ENCODE data around the gene NEK11.

The NEK11 gene

DNA sequence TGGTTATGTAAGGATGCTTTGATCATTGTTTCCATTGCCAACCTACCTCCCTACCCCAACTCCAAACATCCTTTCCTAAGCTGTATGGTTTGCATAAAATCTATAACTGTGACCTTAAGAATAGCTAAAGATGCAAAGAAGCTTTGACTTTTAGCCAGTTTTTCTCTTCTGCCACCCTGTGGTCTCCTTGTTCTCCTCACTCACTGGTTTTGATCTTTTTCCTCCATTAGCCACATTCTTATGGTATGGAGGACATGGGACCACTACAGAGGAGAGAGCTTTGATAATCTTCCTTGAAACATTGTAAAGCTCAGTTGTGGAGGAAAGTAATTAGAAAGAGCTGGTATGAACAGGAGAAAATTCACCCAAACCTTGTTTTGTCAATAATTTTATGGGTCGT is 115.9 kb downstream of the NEK11 start:
- DNase-seq, result no peak

DNA sequence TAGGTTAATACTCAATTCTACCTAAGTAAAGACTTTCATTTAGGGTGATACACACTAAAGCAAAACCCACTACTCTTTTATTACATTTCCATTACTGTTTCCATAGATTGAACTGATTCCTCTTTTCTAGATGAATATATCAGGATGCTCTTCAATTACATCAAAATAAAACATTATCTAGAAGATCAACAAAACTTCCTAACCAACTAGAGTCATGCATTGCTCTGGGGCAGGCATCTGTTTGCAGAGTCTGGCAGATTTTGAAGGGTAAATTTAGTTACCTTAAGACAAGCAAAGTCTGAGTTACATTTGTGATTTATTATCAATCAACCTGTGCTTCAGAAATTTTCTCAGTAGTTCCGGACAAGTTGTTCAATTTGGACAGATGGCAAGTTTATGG is 117.1 kb downstream of the NEK11 start:
- no peak for DNase-seq

DNA sequence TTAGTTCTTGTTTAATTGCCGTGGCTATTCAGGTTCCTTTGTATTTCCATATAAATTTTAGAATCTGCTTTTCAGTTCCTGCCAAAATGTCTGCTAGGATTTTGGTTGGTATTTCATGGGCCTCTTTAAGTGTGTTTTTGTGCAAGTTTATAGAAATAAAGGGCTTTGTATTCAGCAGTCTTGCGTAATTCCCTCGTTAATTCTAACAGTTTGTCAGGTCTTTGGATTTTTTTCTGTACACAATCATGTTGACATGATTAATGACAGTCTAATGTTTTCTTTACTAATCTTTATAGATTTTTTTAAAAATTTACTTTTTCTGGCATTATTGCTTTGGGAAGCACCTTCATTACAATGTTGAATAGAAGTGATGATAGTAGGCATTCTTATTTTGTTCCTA is 120.9 kb downstream of the NEK11 start:
- peak; percentile 6 for DNase-seq

DNA sequence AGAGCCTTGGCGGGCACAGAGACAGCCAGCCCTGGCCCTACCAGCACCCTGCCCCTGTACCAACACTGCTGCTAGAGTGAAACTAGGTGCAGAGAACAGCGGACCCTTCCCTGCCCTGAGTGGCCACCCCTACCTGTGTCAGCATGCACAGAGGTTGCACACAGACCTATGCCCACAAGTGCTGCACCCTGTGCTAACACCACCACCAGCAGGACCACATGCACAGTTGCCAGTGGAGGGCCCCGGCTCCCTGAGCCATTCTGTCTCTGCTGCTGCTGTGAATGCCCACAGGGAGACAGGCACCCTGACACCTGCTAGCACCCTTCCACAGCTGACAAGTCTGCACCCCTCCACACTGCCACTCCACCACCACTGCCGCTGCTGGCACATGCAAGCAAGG is 131.8 kb downstream of the NEK11 start:
- DNase-seq, result no peak

DNA sequence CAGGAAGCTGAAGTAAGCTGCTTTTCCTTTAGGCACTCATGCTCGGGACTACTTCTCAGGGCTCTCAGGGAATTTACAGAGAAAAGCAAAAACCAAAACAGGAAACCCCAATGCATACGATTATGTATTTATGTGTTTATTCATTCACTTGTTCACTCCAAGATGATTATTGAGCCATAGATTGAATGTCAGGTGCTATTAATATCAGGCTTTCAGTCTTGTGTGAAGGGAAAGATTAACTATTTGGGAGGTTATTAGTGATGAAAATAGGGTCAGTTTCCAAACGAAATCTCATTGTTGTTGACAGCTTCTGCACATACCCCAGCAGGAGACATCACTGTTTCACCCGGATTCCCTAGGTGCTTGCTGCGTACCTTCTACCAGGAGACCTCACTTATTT is 135.8 kb downstream of the NEK11 start:
- no peak for DNase-seq

DNA sequence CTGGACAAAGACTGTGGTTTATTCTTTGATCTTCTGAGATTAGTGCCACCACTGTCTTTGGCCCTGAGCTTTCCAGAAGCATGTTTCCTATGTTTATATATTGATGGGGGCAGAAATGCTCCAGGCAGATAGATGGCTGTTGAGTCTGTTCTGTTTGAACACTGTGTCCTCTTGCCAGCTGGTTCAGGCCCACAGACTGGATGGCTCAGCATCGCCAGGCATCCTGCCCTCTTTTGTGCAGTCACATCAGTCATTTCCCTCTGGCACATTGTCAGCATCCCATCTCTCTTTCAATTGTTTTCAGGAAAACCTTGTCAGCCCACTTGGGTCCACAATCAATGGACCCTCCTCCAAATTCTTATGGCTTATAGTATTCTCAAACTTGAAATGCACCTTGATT is 141.2 kb downstream of the NEK11 start:
- DNase-seq, result no peak

DNA sequence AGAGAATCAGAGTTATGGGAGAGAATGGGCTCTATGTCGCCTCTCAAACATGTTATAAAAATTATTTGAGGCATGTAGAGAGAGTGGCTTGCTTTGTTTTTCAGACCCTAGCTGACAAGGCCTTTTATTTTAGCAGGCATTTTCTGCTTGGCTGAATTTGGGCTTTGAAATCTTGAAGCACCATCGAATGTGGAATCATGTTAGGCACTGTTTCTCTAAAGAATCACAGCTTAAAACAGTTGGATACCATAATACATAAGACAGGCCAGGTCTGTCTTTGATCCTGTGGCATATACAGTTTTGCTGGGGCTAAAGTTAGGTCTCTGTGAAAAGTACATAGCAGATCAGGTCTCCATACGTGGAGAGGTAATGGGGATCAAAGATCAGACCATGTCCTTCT is 142.7 kb downstream of the NEK11 start:
- no peak for DNase-seq

DNA sequence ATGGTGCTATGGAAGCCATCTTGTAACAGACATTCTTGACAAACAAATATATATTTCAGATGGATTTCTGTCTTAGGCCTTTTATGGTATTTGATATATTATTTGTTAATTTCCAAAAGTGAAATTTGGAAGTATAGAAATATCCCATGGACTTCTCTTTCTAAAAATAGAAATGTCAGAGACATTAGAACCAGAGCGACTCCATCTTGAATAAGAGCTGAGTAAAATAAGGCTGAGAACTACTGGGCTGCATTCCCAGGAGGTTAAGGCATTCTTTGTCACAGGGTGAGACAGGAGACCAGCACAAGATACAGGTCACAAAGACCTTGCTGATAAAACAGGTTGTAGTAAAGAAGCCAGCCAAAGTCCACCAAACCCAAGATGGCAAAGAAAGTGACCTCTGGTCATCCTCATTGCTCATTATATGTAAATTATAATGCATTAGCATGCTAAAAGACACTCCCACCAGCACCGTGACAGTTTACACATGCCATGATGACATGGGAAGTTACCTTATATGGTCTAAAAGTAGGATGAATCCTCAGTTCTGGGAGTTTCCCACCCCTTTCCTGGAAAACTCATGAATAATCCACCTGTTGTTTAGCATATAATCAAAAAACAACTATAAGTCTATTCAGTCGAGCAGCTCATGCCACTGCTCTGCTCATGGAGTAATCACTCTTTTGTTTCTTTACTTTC is 146.0 kb downstream of the NEK11 start:
- DNase-seq, result no peak

DNA sequence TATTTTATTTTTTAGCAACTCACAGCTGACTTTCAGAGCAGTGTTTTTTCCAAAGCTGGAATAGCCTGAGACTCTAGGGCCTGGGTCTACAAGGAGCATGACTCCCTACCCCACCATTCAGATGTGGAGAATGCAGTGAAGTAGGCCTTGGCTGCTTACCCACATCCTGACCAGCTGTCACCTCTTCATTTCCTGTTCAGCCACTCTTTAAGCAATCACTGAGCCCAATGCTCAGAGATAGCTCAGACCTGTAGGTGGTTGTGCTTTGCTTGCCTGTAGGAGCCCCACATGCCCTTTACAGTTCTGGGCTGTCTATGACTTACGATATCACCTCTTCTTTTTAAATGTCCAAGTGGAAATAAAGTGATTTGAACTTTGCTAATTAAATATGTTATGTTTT is 148.1 kb downstream of the NEK11 start:
- no peak for DNase-seq

DNA sequence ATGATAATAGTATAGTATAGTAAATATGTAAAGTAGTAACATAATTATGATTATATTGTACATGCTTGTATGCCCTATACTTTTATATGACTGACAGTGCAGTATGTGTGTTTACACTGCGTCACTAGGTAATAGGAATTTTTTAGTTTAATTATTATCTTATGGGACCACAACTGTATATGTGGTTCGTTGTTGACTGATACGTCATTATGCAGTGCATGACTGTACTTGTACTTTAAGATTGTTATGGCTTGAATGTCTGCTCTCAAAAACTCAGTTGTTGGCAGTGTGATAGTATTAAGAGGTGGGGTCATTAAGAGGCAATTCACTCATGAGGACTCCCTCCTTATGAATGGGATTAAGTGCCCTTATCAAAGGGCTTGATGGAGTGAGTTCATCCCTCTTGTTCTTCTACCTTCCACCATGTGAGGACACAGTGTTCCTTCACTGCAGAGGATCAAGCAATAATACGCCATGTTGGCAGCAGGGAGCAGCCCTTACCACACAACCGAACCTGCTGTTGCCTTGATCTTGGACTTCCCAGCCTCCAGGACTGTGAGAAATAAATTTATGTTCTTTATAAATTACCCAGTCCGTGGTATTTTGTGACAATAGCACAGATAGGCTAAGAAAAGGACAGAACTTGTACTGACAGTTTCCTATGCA is 152.2 kb downstream of the NEK11 start:
- DNase-seq, result peak; percentile 34

DNA sequence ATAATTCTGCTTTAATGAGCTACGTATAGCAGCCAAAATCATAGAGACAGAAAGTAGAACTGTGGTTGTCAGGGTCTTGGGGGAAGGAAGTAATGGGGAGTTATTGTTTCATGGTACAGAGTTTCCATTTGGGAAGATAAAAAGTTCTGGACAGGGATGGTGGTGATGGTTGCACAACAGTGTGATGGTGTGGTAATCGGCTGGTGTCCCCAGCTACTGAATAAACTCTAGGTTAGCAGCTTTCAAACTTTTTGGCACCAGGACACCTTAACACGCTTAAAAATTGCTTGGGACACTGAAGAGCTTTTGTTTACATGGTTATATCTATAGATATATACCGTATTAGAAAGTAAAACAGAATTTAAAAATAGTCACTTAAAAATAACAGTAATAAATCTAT is 166.0 kb downstream of the NEK11 start:
- DNase-seq, result no peak

DNA sequence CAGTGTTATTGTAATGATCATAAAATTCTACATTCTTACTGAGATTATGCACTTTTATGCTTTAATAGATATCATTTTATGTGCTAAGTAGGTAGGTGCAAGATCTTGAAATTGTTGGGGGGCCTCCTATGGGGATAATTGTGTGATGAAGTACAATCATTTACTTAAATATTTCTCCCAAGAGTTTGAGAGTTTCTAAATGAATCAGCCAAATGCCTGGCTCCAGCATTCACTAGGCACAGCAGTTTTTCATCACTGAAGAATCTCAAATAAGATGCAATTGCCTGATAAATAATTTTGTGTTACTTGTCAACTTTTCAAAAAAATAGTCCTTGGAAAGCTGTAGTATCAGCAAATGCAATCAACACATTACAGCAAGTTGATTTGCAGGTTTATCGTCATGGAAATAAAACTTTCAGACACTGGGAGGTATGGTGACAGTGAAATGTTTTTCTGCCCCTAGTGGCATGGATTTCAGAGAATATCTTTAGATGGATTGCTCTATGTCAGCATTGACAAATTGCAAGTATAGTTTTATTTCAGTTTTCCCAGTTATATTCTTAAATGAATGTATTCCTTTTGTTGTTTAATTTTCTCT is 167.1 kb downstream of the NEK11 start:
- peak; percentile 10 for DNase-seq

DNA sequence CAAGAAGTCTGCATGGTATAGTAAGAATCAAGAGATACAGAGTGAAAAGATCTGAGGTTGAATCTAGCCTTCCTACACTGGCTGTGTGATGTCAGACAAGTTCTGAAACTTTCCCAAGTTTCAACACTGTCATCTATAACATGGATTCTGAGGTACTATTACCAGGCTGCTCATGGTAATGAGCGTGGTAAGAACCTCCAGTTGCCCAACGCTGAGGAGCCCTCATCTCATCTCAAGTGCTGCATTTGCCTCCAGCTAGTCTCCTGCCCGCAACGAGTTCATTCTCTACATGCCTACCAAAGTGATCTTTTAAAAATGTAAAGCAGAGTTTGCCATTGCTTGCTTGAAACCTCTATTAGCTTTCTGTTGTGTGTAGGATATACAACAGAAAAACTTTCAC is 168.1 kb downstream of the NEK11 start:
- DNase-seq, result no peak

DNA sequence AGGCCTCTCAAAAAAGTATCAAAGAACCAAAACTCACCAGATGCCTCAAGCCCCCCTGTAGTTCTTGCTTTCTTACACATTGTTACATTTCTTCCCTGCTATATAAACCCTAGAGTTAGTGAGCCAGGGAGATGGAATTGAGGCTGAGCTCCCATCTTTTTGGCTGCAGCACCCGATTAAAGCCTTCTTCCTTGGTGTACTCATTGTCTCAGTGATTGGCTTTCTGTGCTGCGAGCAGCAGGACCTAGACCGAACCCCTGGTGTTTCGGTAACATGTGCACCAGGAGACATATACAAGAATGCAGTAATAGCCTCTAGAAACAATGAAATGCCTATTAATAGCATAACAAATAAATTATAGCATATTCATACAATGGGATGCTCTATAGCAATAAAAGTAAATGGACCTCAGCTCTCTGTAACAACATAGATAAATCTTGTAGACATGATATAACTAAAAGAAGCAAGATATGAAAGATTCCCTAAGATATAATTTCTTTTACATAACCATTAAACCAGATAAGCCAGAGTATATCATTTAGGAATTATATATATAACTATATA is 174.0 kb downstream of the NEK11 start:
- DNase-seq, result no peak

DNA sequence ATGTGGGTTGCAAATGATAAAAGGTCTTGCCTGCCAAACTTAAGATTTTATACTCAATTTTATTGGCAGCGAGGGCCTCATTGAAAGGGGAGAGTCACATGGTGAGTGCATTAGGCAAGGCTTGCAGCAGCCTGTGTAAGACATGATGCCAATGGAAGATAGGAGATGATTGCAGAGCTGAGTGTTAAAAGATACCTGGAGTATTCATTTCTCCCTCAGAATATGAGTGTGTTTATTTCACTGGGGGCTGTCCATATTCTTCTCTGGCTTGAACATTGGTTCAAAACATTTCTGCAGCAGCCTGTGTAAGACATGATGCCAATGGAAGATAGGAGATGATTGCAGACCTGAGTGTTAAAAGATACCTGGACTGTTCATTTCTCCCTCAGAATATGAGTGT is 189.7 kb downstream of the NEK11 start:
- DNase-seq, result no peak

DNA sequence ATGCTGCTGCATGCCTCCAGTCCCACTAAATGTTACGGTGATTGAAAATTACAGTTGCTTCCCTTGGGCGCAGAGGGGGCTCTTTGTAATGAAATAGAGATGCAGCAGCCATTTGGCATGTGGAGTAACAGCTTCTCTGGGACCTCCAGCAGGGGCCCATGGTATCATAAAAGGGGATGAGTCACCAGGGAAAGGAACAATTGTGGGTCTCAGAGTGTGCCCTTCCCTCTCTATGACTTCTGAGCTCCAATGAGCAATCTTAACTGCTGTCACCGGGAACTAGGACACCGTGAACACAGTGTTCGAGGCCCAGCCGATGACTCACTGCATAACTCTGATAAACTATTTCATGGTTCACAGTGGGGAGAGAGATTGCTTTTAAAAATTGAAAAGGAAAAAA is 190.1 kb downstream of the NEK11 start:
- no peak for DNase-seq

DNA sequence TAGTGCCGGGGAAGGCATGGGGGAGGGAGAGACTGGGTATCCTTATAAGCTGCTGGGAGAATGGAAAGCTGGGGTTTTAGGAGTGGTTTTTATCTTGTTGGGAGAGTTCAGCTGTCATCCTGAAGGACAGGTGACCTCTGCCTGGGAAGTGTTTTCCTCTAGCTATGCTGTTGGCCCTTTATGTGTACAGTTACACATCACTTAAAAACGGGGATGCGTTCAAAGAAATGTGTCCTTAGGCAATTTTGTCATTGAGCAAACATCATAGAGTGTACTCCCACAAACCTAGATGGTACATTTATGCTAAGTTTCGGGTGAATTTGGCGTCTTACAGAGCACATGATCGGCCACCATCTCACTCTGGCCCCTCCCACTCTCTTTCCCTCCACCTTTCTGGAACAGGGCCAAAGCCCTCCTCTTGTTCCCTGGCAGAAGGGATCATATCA is 190.6 kb downstream of the NEK11 start:
- DNase-seq, result peak; percentile 9

DNA sequence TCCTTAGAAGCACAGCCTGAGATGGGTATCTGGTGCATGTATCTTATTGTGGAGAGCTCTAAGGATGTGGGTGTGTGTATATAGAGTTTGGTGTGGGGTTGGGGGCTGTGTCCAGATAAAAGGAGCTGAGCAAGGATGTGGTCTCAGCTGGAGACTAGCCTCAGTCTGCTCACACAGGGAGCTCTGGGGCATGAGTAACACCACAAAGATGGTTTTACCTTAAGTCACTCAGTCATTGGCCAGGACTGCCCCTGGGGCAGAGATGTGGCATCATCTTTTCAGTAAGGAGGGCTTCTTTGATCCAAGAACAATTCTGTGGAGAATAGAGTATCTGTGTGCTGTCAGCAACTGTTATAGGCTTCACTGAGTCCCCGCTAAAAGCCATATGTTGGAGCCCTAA is 191.5 kb downstream of the NEK11 start:
- no peak for DNase-seq

DNA sequence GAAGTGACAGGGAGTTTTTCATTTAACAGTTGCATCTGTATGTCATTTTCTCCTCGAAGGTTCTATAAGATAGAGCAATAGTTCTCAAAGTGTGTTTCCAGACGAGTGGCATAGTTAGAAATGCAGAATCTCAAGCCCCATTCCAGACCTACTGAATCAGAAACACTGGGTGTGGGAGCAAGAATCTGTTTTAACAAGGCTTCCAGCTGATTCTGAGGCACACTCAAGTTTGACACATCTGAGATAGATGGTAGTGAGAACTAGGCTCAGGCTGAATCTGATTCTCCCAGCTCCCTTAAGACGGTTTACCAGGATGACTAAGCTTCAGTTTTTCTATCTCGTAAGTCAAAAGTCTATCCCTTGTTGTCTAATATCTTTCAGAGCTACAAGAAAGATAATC is 195.1 kb downstream of the NEK11 start:
- no peak for DNase-seq

DNA sequence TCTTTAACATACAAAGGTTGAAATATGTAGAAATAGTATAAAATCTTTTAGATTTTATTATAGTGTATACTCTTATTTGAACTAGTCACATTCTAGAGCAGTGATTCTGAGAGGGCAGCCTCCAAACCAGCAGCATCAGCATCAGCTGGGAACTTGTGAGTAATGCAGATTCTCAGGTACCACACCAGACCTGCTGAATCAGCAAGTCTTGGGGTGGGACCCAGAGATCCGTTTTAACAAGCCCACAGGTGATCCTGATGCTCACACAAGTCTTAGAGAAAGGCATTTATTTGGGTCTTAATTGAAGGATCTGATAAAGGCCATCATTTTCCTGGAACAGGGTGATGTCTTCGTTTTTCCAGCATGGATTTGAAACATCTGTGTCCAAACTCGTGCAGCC is 195.9 kb downstream of the NEK11 start:
- DNase-seq, result no peak

DNA sequence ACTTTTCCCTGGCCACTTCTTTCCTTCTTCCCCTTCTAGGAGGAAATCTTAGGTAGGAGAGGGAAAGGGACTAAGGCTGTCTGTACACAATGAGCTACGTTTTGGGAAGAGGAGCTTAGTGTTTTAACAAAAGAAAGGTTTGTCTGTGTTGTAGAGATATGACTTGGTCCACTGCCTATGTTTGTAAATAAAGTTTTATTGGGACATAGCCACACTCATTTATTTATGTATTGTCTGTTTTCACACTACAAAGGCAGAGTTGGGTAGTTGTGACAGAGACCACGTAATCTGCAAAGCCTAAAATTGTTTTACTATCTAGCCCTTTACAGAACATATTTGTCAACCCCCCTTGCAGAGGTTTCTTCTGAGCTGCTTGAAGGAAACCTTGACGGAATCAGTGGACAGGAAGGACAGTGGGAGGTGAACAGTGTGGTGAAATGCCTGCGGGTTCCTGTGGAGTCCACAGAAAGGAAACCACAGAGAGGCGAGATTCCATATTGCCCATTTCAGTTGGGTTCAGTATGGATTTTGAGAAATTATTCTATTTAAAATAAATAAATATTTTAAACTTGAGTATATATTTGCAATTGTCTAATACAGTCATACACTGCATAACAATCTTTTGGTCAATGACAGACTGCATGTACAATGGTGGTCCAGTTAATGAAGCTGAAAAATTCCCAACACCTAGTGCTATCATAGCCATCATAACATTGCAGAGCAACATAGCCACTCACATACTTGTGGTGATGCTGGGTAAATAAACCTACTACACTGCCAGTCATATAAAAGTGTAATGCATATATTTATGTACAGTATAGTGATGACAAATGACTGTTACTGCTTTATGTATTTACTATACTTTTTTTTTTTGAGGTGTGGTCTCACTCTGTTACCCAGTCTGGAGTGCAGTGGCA is 197.0 kb downstream of the NEK11 start:
- DNase-seq, result no peak

DNA sequence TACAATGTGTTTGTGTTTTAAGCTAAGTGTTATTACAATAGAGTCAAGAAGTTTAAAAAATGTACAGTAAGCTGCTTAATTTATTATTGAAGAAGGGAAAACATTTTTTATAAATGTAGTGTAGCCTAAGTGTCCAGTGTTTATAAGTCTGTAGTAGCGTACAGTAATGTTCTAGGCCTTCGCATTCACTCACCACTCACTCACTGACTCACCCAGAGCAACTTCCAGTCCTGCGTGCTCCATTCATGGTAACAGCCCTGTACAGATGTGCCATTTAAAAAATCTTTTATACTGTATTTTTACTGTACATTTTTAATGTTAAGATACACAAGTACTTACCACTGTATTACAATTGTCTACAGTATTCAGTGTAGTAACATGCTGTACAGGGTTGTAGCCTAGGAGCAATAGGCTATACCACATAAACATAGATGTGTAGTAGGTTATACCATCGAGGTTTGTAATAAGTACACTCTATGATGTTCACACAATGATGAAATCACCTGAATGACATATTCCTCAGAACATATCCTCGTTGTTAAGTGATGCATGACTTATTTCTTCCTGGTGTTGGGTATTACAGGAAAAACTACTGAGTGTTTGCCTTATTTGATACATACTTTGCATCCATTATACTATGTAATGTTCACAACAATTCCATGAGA is 198.3 kb downstream of the NEK11 start:
- no peak for DNase-seq

DNA sequence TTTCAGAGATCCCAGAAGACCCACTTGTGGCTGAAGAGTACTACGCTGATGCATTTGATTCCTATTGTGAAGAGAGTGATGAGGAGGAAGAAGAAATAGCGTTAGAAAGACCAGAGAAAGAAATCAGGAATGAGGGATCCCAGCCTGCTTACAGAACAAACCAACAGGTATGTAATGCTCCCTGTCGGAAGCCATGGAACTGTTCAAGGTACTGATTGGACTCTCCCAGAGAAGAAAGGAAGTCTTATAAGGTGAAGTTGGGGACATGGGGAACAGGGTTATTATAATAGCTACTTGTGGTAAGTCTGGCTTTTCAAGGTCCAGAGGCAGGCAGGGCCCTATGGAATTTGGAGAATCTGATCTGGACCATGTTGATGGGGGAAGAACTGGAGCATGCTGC is 201.8 kb downstream of the NEK11 start:
- no peak for DNase-seq
